Mucosa of descending colon (tissue), 3 donors: Measurements from ENCODE around the gene DAPK1. TPM values are rescaled to one million over a fixed set of nuclear protein-coding genes. Genes with fewer than 3 reads are reported as not detected.
A peak's percentile ranks its signal among the peaks of the same experiment; 100 is the strongest.

Experiments
- ATAC-seq: fragments of 200-7000 bp; cut with Tn5 transposase; one replicate; pipeline ENCODE4 v1.9.1; 2020; ENCODE audit warnings: mild to moderate bottlenecking, moderate library complexity
- DNase-seq, 3 donors: peaks; one replicate each; pipeline ENCODE4 v3.0.0-alpha.2; 2020
- H3K36me3 ChIP-seq: fragments of 200-600 bp; one replicate; pipeline ENCODE4 v1.8.0; 2021; ENCODE audit warnings: low read depth, mild to moderate bottlenecking
- H3K4me1 ChIP-seq: fragments of 200-600 bp; one replicate; pipeline ENCODE4 v1.8.0; 2021; ENCODE audit warnings: low read depth, mild to moderate bottlenecking
- H3K4me3 ChIP-seq: fragments of 200-600 bp; one replicate; pipeline ENCODE4 v1.8.0; 2021; ENCODE audit warnings: mild to moderate bottlenecking
- H3K9me3 ChIP-seq: fragments of 200-600 bp; one replicate; pipeline ENCODE4 v1.8.0; 2021; ENCODE audit warnings: mild to moderate bottlenecking
- intact Hi-C, 2 donors: fragments of 100-400 bp; cut with DNase I in 1 of 2; cut with micrococcal nuclease in 1 of 2; formaldehyde crosslinking; loops; one replicate each; pipeline versions ENCODE4 v1.11.0 to v1.11.1; 2022; cut with DNase I, micrococcal nuclease
- long read RNA-seq, 2 donors: library from polyadenylated mRNA; unstranded; transcript quantifications; one replicate each; pipeline ENCODE4 v2.0.0, GENCODE V29; 2019 to 2021
- total RNA-seq, 3 donors: library from RNA; stranded (reverse); fragmentation: NEBNext Ultra II Directional in 2 of 3; extraction: Animal tissue kit (Norgen Biotek cat#: 25700) in 2 of 3; gene quantifications; one replicate each; pipeline versions ENCODE4 v1.2.1 to v1.2.4, GENCODE V29; 2021 to 2023
- TF ChIP-seq, protein P1 (sequence below): fragments of 200-600 bp; IDR thresholded peaks from one replicate; pipeline ENCODE4 v1.8.0; 2022; ENCODE audit warnings: antibody characterized with exemption, mild to moderate bottlenecking
- donor health status: DM: no; HTN: no; CAD: no; lungs with moderate emphysema.
- donor health status: DM: no; HTN: no; CAD: no.
- donor health status: DM: no; HTN: yes; CAD: no.

Gene DAPK1
- 10 to 100 TPM; 22.2 to 98.7 (median 25.9) TPM for total RNA-seq
- long read RNA-seq, donor 1, full-length matches to known transcripts = 3 of 29 reads
- long read RNA-seq, donor 1, partial matches to known transcripts = 20 of 29 reads
- long read RNA-seq, donor 1, other reads (novel, unspliced or antisense) = 6 of 29 reads
- long read RNA-seq, donor 2, partial matches to known transcripts = 1 of 1 reads
- long read RNA-seq, donor 2, other reads (novel, unspliced or antisense) = 0 of 1 reads

DNA sequence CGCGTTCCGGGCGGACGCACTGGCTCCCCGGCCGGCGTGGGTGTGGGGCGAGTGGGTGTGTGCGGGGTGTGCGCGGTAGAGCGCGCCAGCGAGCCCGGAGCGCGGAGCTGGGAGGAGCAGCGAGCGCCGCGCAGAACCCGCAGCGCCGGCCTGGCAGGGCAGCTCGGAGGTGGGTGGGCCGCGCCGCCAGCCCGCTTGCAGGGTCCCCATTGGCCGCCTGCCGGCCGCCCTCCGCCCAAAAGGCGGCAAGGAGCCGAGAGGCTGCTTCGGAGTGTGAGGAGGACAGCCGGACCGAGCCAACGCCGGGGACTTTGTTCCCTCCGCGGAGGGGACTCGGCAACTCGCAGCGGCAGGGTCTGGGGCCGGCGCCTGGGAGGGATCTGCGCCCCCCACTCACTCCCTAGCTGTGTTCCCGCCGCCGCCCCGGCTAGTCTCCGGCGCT, at the start of gene DAPK1:
Gene DAPK1, plus strand, starts transcription at position 264 of the 442 bp plus-strand sequence. CDS start 1,211 bp downstream, outside the sequence.
- Histone ChIP-seq H3K36me3 (no peaks in the 10 kb centered on the region), H3K4me3 (peak within 1 kb of the TSS; percentile 21), H3K4me1 (peaks cover 16% of the 10 kb centered on the region), H3K9me3 (no peaks in the 10 kb centered on the region)
- TF ChIP-seq, protein P1, sequence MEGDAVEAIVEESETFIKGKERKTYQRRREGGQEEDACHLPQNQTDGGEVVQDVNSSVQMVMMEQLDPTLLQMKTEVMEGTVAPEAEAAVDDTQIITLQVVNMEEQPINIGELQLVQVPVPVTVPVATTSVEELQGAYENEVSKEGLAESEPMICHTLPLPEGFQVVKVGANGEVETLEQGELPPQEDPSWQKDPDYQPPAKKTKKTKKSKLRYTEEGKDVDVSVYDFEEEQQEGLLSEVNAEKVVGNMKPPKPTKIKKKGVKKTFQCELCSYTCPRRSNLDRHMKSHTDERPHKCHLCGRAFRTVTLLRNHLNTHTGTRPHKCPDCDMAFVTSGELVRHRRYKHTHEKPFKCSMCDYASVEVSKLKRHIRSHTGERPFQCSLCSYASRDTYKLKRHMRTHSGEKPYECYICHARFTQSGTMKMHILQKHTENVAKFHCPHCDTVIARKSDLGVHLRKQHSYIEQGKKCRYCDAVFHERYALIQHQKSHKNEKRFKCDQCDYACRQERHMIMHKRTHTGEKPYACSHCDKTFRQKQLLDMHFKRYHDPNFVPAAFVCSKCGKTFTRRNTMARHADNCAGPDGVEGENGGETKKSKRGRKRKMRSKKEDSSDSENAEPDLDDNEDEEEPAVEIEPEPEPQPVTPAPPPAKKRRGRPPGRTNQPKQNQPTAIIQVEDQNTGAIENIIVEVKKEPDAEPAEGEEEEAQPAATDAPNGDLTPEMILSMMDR = no peak
- DNase-seq (peak; percentile 66 to 76 (median 68)), ATAC-seq (peak; percentile 81)
- intact Hi-C loops = loop anchor here in 1 of 2 donors (10.0 kb wide), 2 partner anchors 117 to 147 kb away; no protein-coding TSS in a partner anchor

DNA sequence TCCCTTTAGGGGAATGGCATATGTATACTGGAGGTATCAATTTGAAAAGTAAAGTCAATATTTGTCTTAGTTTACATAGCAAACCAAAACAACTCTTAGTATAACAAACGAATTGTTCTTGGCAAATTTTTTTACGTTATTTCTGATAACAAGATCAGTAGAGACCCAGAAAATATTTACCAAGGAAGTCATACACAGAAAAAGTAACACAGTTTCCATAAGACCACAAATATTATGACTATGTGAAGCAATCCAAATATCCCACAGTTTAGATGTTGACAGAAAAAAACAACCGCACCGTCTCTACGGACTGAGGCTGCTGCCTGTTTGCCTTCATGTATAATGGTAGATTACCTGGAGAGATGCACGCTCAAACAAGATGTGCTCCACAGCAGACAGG, 46.5 kb upstream of the DAPK1 start:
- DNase-seq = no peak
- TF ChIP-seq, protein P1 = no peak
- ATAC-seq = no peak
- intact Hi-C loops = no loop called here
- no peak overlapping the region for H3K4me3 ChIP-seq
- H3K9me3 ChIP-seq = peaks cover 9% of the 10 kb centered on the region
- H3K4me1 ChIP-seq = no peaks in the 10 kb centered on the region
- no peaks in the 10 kb centered on the region for H3K36me3 ChIP-seq

DNA sequence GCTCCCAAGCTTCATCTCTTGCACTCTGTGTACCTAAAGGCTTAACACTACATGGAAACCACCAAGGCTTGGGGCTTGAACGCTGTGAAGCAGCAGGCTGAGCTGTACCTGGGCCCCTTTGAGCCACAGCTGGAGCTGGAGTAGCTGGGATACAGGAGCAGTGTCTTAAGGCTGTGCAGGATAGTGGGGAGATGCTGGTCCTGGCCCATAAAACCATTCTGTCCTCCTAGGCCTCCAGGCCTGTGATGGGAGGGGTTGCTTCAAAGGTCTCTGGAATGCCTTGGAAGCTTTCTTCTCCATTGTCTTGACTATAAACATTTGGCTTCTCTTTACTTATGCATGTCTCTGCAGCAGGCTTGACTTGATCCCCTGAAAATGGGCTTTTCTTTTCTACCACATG, 42.3 kb upstream of the DAPK1 start:
- TF ChIP-seq, protein P1 = no peak

DNA sequence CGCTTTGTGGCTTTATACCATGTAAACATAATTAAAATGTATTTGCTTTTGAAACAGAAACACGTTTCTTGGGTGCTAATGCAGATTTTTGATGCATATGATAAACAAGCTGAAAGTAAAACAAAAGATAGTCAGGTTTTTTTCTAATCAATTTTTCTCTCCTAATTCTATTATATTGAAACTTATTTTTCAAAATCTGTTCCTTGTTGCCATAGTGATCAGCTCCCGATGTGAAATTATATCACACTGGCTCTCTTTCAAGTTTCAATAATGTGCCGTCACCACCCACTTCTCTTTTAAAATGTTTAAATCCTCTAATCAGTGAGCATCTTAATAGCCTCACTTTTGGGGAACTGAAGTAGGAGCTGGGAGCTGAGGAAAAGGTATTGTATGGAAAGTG, 36.4 kb upstream of the DAPK1 start:
- no peaks in the 10 kb centered on the region for H3K4me1 ChIP-seq
- H3K36me3 ChIP-seq = no peaks in the 10 kb centered on the region
- H3K9me3 ChIP-seq = no peaks in the 10 kb centered on the region
- H3K4me3 ChIP-seq = no peak overlapping the region
- intact Hi-C loops = no loop called here
- DNase-seq (no peak), ATAC-seq (no peak)
- TF ChIP-seq, protein P1 = no peak

More for the DNA sequence above, 42.3 kb upstream of the DAPK1 start:
- DNase-seq = no peak
- peaks cover 9% of the 10 kb centered on the region for H3K9me3 ChIP-seq
- H3K36me3 ChIP-seq = no peaks in the 10 kb centered on the region
- intact Hi-C loops = no loop called here
- no peak overlapping the region for H3K4me3 ChIP-seq
- no peak for ATAC-seq
- no peaks in the 10 kb centered on the region for H3K4me1 ChIP-seq

DNA sequence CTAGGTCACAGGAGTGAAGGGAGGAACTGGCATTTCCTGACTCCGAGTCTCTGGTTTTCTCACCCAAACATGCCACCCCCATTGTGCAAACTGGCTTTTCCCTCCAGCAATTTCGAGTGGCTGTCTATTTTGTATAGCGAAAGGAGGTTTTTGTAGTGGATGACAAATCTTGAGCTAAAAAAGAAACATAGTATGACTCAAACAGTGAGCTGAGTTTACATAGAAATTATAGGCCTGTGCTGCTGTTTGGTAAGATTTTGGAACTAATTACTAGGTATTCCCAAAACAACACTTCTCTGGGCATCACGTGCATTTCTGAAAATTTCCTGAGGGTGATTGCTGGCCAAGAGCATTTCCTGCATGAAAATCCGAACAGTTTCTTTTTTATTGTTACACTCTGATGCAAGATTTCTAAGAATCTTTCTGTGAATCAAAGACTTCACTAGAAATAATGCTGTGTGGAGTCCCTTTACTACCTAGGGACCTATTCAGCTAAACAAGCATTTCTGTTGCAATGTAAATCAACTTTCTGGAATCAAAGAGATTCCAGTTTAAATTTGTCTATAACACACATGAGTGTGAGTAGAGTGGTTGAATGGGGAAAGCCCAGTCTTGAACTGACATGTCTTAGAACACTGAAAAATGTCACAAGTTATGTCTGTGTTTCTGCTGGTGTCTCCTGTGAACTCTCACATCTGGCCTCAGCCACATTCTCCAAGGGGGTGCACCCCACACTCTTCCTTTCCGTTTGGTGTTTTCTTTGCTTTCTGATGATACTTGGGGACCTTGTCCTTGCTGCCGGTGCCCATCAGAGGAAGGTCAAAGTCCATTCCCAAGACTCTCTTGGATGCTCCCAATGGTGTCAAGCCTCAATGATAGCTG, 33.3 kb upstream of the DAPK1 start:
- Histone ChIP-seq H3K4me3 (no peak overlapping the region), H3K9me3 (no peaks in the 10 kb centered on the region), H3K4me1 (no peaks in the 10 kb centered on the region), H3K36me3 (no peaks in the 10 kb centered on the region)
- no peak for DNase-seq
- no peak for ATAC-seq
- TF ChIP-seq, protein P1 = no peak
- intact Hi-C loops = no loop called here
